Sigmoid colon (tissue), 7 donors: ENCODE measurements around the gene EVL. TPM values are rescaled to one million over a fixed set of nuclear protein-coding genes. Genes with fewer than 3 reads are reported as not detected.
A peak's percentile ranks its signal among the peaks of the same experiment; 100 is the strongest.

ENCODE experiments used
- DNase-seq: peaks from one replicate; pipeline ENCODE4 v3.0.0-alpha.2; 2019
- H3K27ac ChIP-seq, 4 donors: fragments of 200-600 bp; sonication (generic); one replicate each; pipeline ENCODE4 v1.5.1; 2016 to 2019; ENCODE audit warnings: mild to moderate bottlenecking in 1 of 4
- H3K27me3 ChIP-seq, 3 donors: fragments of 200-600 bp; sonication (generic); one replicate each; pipeline ENCODE4 v1.5.1; 2019; ENCODE audit warnings: mild to moderate bottlenecking in 1 of 3
- H3K36me3 ChIP-seq, 4 donors: fragments of 200-600 bp; sonication (generic); one replicate each; pipeline ENCODE4 v1.5.1; 2016 to 2019
- H3K4me1 ChIP-seq, 4 donors: fragments of 200-600 bp; sonication (generic); one replicate each; pipeline ENCODE4 v1.5.1; 2017 to 2019
- H3K4me3 ChIP-seq, 4 donors: fragments of 200-600 bp; sonication (generic); one replicate each; pipeline ENCODE4 v1.5.1; 2017 to 2019; ENCODE audit warnings: mild to moderate bottlenecking in 2 of 4, moderate library complexity in 1 of 4
- H3K9me3 ChIP-seq, 4 donors: fragments of 200-600 bp in 3 of 4; sonication (generic) in 3 of 4; one replicate each; pipeline versions ENCODE4 v1.5.1 to v1.6.1; 2013 to 2019
- CTCF ChIP-seq, 4 experiments: fragments of 450-650 bp in 3 of 4; fragments of 200-600 bp in 1 of 4; IDR thresholded peaks; one replicate each; pipeline ENCODE4 v1.5.1; 2016 to 2019; ENCODE audit warnings: antibody characterized with exemption in 4 of 4, mild to moderate bottlenecking in 3 of 4, moderate library complexity in 2 of 4
- EP300 ChIP-seq, 4 donors: sonication (generic); formaldehyde crosslinking; IDR thresholded peaks; one replicate each; pipeline ENCODE4 v1.6.1; 2017; ENCODE audit warnings: antibody characterized with exemption in 4 of 4
- POLR2A ChIP-seq, 2 donors: fragments of 450-650 bp; IDR thresholded peaks; one replicate each; pipeline ENCODE4 v1.6.1; 2016; ENCODE audit warnings: antibody characterized with exemption in 2 of 2, mild to moderate bottlenecking in 2 of 2, moderate library complexity in 2 of 2
- POLR2AphosphoS5 ChIP-seq, 4 donors: sonication (generic); formaldehyde crosslinking; IDR thresholded peaks; one replicate each; pipeline ENCODE4 v1.6.1; 2017; ENCODE audit warnings: antibody characterized with exemption in 4 of 4
- WGBS, 2 donors: extraction: QIAGEN DNeasy Blood & Tissue Kit; methylation state at CpG; one replicate each; pipeline ENCODE4 v1.1.7; 2013; 5-methylcytosine and 5-hydroxymethylcytosine counted together
- intact Hi-C: fragments of 100-400 bp; cut with DNase I; formaldehyde crosslinking; loops from one replicate; pipeline ENCODE4 v1.15.1; 2023
- polyA plus RNA-seq, 3 donors: library from polyadenylated mRNA; stranded (reverse); fragments of 200-250 nt; gene quantifications; one replicate each; pipeline ENCODE4 v1.2.3, GENCODE V29; 2013
- total RNA-seq, 4 donors: library from RNA; depleted of rRNA; stranded (reverse); fragments of >200 nt; gene quantifications; one replicate each; pipeline ENCODE4 v1.1.0, GENCODE V29; 2016
- donor health status: healthy with polysubstance abuse.
- donor health status: Bipolar disorder and iron deficiency.
- donor health status: healthy.

The EVL gene
- total and polyA plus RNA-seq, 7 donors: 6.5 to 100 (median 27.5) TPM

GRCh38 chr14:100188392-100189030, 123.3 kb downstream of the EVL start:
- TF ChIP-seq POLR2A (IDR thresholded peaks at IDR 0.05) (no peak), EP300 (IDR thresholded peaks at IDR 0.05) (no peak), CTCF (IDR thresholded peaks at IDR 0.05) (no peak), POLR2AphosphoS5 (IDR thresholded peaks at IDR 0.05) (no peak)
- no peaks in the 10 kb centered on the region for H3K9me3 ChIP-seq
- H3K27ac ChIP-seq: no peak overlapping the region
- no peak for DNase-seq
- intact Hi-C loops: no loop called here
- H3K36me3 ChIP-seq: no peaks in the 10 kb centered on the region
- peaks cover 0 to 17% (median 11%) of the 10 kb centered on the region in 4 donors for H3K4me1 ChIP-seq
- 56 to 85% methylated on average over 12 of the region's 12 CpGs for WGBS, 2 donors
- H3K4me3 ChIP-seq: no peak overlapping the region
- no peaks in the 10 kb centered on the region for H3K27me3 ChIP-seq

GRCh38 chr14:100190126-100190525, 124.9 kb downstream of the EVL start:
- H3K27ac ChIP-seq: no peak overlapping the region
- peaks cover 0 to 17% (median 11%) of the 10 kb centered on the region in 4 donors for H3K4me1 ChIP-seq
- intact Hi-C loops: loop anchor here (5.0 kb wide), 1 partner anchor 83 kb away; no protein-coding TSS in a partner anchor
- WGBS, 2 donors: 97% methylated on average over 1 of the region's 1 CpG
- H3K27me3 ChIP-seq: no peaks in the 10 kb centered on the region
- no peak overlapping the region for H3K4me3 ChIP-seq
- no peak for DNase-seq
- no peak for TF ChIP-seq POLR2AphosphoS5 (IDR thresholded peaks at IDR 0.05)
- H3K36me3 ChIP-seq: no peaks in the 10 kb centered on the region
- H3K9me3 ChIP-seq: no peaks in the 10 kb centered on the region

GRCh38 chr14:100191584-100192249, 126.5 kb downstream of the EVL start:
- 85% methylated on average over 14 of the region's 14 CpGs for WGBS, 2 donors
- TF ChIP-seq EP300 (IDR thresholded peaks at IDR 0.05) (no peak), CTCF (IDR thresholded peaks at IDR 0.05) (no peak), POLR2AphosphoS5 (IDR thresholded peaks at IDR 0.05) (no peak), POLR2A (IDR thresholded peaks at IDR 0.05) (no peak)

GRCh38 chr14:100192250-100192671, 127.0 kb downstream of the EVL start:
- TF ChIP-seq POLR2AphosphoS5 (IDR thresholded peaks at IDR 0.05) (no peak), POLR2A (IDR thresholded peaks at IDR 0.05) (no peak), CTCF (IDR thresholded peaks at IDR 0.05) (no peak), EP300 (IDR thresholded peaks at IDR 0.05) (no peak)
- H3K9me3 ChIP-seq: no peaks in the 10 kb centered on the region
- intact Hi-C loops: loop anchor here (1.0 to 5.0 kb wide), 3 partner anchors 45 to 209 kb away; no protein-coding TSS in a partner anchor
- no peaks in the 10 kb centered on the region for H3K36me3 ChIP-seq
- H3K27me3 ChIP-seq: no peaks in the 10 kb centered on the region
- WGBS, 2 donors: 61 to 64% methylated on average over 21 of the region's 21 CpGs
- peak; percentile 70 for DNase-seq
- peak overlapping the region; percentile 87 to 92 (median 88) for H3K27ac ChIP-seq
- H3K4me1 ChIP-seq: peaks cover 0 to 17% (median 11%) of the 10 kb centered on the region in 4 donors
- H3K4me3 ChIP-seq: peak overlapping the region; percentile 18 to 59 (median 51)

More at GRCh38 chr14:100191584-100192249, 126.5 kb downstream of the EVL start:
- intact Hi-C loops: loop anchor here (1.0 to 5.0 kb wide), 3 partner anchors 45 to 208 kb away; no protein-coding TSS in a partner anchor
- Histone ChIP-seq H3K4me3 (no peak overlapping the region), H3K27ac (peak overlapping the region; percentile 87 to 92 (median 88)), H3K36me3 (no peaks in the 10 kb centered on the region), H3K27me3 (no peaks in the 10 kb centered on the region), H3K9me3 (no peaks in the 10 kb centered on the region), H3K4me1 (peaks cover 0 to 17% (median 11%) of the 10 kb centered on the region in 4 donors)
- DNase-seq: no peak
